Measurements from ENCODE around the gene LSM7.

DNA sequence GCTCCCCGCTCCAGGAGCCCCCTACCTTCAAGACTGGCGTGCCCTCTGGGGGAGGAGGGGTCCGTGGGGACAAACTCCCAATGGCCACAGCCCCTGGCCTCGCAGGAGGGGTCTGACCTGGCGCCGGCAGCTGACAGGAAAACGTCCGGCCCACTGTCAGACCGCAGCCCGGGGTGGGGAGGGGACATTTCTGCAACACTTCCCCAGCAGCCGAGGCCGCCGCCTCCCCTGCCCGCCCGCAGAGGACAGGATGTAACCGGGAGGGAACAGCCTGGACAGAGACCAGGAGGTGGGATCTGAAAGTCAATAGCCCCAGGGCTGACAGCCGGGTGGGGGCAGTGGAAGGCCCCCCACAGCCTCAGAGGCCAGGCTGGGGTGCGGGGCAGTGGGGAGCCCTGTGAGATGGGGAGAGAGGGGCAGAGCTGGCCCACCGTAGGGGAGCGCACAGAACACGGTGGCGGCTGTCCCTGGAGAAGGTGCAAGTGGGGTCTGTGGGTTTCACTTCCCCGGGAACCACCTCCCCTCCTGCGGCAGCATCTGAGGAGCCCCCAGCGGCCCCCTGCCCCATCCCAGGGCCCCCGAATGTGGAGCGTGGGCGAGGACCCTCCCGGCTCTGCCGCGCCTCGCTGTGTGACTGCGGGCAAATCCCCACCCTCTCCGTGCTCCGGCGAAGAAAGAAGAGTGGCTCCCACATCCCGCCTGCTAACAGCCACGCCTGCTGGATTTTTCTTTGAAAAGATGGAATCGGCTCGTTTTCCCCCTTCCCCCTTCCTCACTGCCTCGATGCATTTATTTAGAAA lies 46.1 kb downstream of the LSM7 start, which contains the start of gene PEAK3:
- no peak for TF ChIP-seq RAD21 (conservative IDR thresholded peaks at IDR 0.05)
- no peak for TF ChIP-seq CTCF (IDR thresholded peaks at IDR 0.05; ENCODE audit: poor library complexity, severe bottlenecking)
- TF ChIP-seq SMC3 (conservative IDR thresholded peaks at IDR 0.05; ENCODE audit: poor library complexity): no peak
- TF ChIP-seq POLR2AphosphoS5 (IDR thresholded peaks at IDR 0.05): no peak
- TF ChIP-seq TAF1 (IDR thresholded peaks at IDR 0.05; ENCODE audit: low read depth): no peak
- no peak for TF ChIP-seq EP300 (conservative IDR thresholded peaks at IDR 0.05; ENCODE audit: poor library complexity, severe bottlenecking)
- TF ChIP-seq EZH2 (IDR thresholded peaks at IDR 0.05; ENCODE audit: borderline replicate concordance, insufficient read depth, low read length, poor library complexity, severe bottlenecking): no peak
- no peak for TF ChIP-seq MXI1 (conservative IDR thresholded peaks at IDR 0.05; ENCODE audit: poor library complexity, severe bottlenecking)

Data from neural cell (in vitro differentiated cells).